HL-60 (cell line): ENCODE data around the gene OBI1.
A peak's percentile ranks its signal among the peaks of the same experiment; 100 is the strongest.

Source experiments
- CTCF ChIP-seq: IDR thresholded peaks from one replicate; pipeline ENCODE4 v1.5.1; 2011; ENCODE audit warnings: low read length, control low read depth, inconsistent platforms; ENCODE audit not compliant: insufficient read depth
- GABPA ChIP-seq: IDR thresholded peaks from 2 replicates; pipeline ENCODE4 v1.6.1; 2012; ENCODE audit warnings: low read depth
- POLR2AphosphoS5 ChIP-seq: IDR thresholded peaks from 2 replicates; pipeline ENCODE4 v1.6.1; 2012; ENCODE audit warnings: low read depth
- REST ChIP-seq: IDR thresholded peaks from 2 replicates; pipeline ENCODE4 v1.6.1; 2012; ENCODE audit warnings: low read depth; ENCODE audit not compliant: insufficient replicate concordance

- TF ChIP-seq CTCF (no peak), POLR2AphosphoS5 (no peak), REST (peak; percentile 17), GABPA (no peak)
These were observed 63.2 kb downstream of the OBI1 start for GRCh38 chr13:78595495-78596398.
